Peyer's patch (tissue), 4 donors: Measurements from ENCODE around the gene BLCAP.

Experiments used
- POLR2A ChIP-seq, 2 donors: fragments of 450-650 bp; IDR thresholded peaks; one replicate each; pipeline ENCODE4 v1.5.1; 2017; ENCODE audit warnings: antibody characterized with exemption in 2 of 2, mild to moderate bottlenecking in 2 of 2, moderate library complexity in 2 of 2
- TF ChIP-seq, protein P1 (sequence below), 6 experiments: fragments of 450-650 bp in 4 of 6; fragments of 200-600 bp in 2 of 6; sonication (generic) in 1 of 6; IDR thresholded peaks; one replicate each; pipeline ENCODE4 v1.5.1; 2017 to 2019; ENCODE audit warnings: antibody characterized with exemption in 6 of 6, mild to moderate bottlenecking in 3 of 6, moderate library complexity in 1 of 6

GRCh38 chr20:37515876-37516275, 11.8 kb downstream of the BLCAP start:
- TF ChIP-seq POLR2A (IDR thresholded peaks at IDR 0.05): no peak
- TF ChIP-seq, protein P1, sequence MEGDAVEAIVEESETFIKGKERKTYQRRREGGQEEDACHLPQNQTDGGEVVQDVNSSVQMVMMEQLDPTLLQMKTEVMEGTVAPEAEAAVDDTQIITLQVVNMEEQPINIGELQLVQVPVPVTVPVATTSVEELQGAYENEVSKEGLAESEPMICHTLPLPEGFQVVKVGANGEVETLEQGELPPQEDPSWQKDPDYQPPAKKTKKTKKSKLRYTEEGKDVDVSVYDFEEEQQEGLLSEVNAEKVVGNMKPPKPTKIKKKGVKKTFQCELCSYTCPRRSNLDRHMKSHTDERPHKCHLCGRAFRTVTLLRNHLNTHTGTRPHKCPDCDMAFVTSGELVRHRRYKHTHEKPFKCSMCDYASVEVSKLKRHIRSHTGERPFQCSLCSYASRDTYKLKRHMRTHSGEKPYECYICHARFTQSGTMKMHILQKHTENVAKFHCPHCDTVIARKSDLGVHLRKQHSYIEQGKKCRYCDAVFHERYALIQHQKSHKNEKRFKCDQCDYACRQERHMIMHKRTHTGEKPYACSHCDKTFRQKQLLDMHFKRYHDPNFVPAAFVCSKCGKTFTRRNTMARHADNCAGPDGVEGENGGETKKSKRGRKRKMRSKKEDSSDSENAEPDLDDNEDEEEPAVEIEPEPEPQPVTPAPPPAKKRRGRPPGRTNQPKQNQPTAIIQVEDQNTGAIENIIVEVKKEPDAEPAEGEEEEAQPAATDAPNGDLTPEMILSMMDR (IDR thresholded peaks at IDR 0.05): no peak
